ENCODE measurements around the gene TDRD3.

DNA sequence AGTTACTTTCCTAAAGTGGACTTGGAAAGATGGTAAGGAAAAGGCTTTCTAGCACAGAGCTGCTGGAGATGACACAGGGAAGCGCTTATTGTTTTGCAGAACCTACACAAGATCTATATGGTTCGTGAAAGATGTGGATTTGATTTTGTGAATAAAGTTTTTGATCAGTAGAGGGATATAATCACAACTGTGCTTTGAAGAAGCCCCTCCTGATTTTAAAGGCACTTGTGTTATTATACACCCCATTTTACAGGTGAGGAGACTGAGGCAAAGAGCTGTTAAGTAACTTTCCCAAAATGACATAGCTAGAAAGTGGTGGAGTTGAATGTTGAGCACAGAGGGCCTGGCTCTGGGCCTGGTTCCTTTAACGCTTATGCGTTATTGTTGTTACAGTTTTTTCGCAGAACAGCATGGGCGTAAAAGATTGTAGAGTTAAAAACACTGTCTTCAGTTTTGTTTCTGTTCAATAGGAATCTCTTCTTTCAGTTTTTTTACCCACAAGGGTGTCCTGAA lies 1.4 kb downstream of the TDRD3 start:
- TF ChIP-seq, protein P1, sequence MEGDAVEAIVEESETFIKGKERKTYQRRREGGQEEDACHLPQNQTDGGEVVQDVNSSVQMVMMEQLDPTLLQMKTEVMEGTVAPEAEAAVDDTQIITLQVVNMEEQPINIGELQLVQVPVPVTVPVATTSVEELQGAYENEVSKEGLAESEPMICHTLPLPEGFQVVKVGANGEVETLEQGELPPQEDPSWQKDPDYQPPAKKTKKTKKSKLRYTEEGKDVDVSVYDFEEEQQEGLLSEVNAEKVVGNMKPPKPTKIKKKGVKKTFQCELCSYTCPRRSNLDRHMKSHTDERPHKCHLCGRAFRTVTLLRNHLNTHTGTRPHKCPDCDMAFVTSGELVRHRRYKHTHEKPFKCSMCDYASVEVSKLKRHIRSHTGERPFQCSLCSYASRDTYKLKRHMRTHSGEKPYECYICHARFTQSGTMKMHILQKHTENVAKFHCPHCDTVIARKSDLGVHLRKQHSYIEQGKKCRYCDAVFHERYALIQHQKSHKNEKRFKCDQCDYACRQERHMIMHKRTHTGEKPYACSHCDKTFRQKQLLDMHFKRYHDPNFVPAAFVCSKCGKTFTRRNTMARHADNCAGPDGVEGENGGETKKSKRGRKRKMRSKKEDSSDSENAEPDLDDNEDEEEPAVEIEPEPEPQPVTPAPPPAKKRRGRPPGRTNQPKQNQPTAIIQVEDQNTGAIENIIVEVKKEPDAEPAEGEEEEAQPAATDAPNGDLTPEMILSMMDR (IDR thresholded peaks at IDR 0.05): no peak
- no peak for TF ChIP-seq EZH2 (IDR thresholded peaks at IDR 0.05; ENCODE audit: borderline replicate concordance, insufficient read depth, low read depth, low read length, poor library complexity, severe bottlenecking)

Measured in B cell (primary cell).